HUES64 (cell line): ENCODE data around the gene IRF9.
A peak's percentile ranks its signal among the peaks of the same experiment; 100 is the strongest.

ENCODE experiments used
- H3K27ac ChIP-seq: 2 replicates; pipeline ENCODE4 v1.7.0; 2013; ENCODE audit warnings: low read depth, low read length, inconsistent platforms
- H3K27me3 ChIP-seq: 2 replicates; pipeline ENCODE4 v1.6.1; 2013; ENCODE audit warnings: mild to moderate bottlenecking, low read length; ENCODE audit not compliant: insufficient read depth
- H3K36me3 ChIP-seq: 2 replicates; pipeline ENCODE4 v1.6.1; 2013; ENCODE audit warnings: mild to moderate bottlenecking, low read length; ENCODE audit not compliant: insufficient read depth
- H3K4me1 ChIP-seq: 2 replicates; pipeline ENCODE4 v1.6.1; 2013; ENCODE audit warnings: mild to moderate bottlenecking, low read length, moderate library complexity; ENCODE audit not compliant: insufficient read depth
- H3K4me3 ChIP-seq: 2 replicates; pipeline ENCODE4 v1.5.1; 2013; ENCODE audit warnings: mild to moderate bottlenecking, low read length, moderate library complexity
- H3K9ac ChIP-seq: 2 replicates; pipeline ENCODE4 v1.6.1; 2013; ENCODE audit warnings: mild to moderate bottlenecking, low read depth, low read length
- H3K9me3 ChIP-seq: 2 replicates; pipeline ENCODE4 v1.6.1; 2013; ENCODE audit warnings: low read depth, low read length; ENCODE audit not compliant: insufficient read depth
- WGBS: fragments of 150-250, 120-280 bp; methylation state at CpG from one replicate; pipeline ENCODE4 v1.1.7; 2013; ENCODE audit warnings: missing lambda C conversion rate; 5-methylcytosine and 5-hydroxymethylcytosine counted together

Gene IRF9

GRCh38 chr14:24132976-24133375 is 28.1 kb upstream of the IRF9 start:
- H3K9me3 ChIP-seq, result no peaks in the 10 kb centered on the region
- 0 out of 2 replicates have a peak, but pooled peaks cover 4% of the 10 kb centered on the region for H3K27me3 ChIP-seq
- H3K4me3 ChIP-seq, result no peak overlapping the region
- H3K4me1 ChIP-seq, result no peaks in the 10 kb centered on the region
- peaks cover 9% of the 10 kb centered on the region for H3K36me3 ChIP-seq
- 85% methylated on average over 2 of the region's 2 CpGs for WGBS
- H3K27ac ChIP-seq, result no peak overlapping the region
- H3K9ac ChIP-seq, result no peak overlapping the region

- Histone ChIP-seq H3K4me1 (no peaks in the 10 kb centered on the region), H3K4me3 (no peak overlapping the region), H3K36me3 (peaks cover 16% of the 10 kb centered on the region), H3K27ac (no peak overlapping the region), H3K27me3 (0 out of 2 replicates have a peak, but pooled peaks cover 4% of the 10 kb centered on the region), H3K9me3 (no peaks in the 10 kb centered on the region), H3K9ac (no peak overlapping the region)
- no CpG with 5 or more reads among the region's 1 CpG for WGBS
Observed at GRCh38 chr14:24133735-24134134, 27.3 kb upstream of the IRF9 start.

GRCh38 chr14:24135584-24135833 is 25.6 kb upstream of the IRF9 start:
- no peaks in the 10 kb centered on the region for H3K9me3 ChIP-seq
- H3K36me3 ChIP-seq, result peaks cover 28% of the 10 kb centered on the region
- H3K27me3 ChIP-seq, result 0 out of 2 replicates have a peak, but pooled peaks cover 4% of the 10 kb centered on the region
- H3K4me3 ChIP-seq, result peak overlapping the region; percentile 90
- 10% methylated on average over 9 of the region's 9 CpGs for WGBS
- H3K27ac ChIP-seq, result no peak overlapping the region
- H3K4me1 ChIP-seq, result no peaks in the 10 kb centered on the region
- peak overlapping the region; percentile 61 for H3K9ac ChIP-seq

- Histone ChIP-seq H3K9me3 (no peaks in the 10 kb centered on the region), H3K4me3 (peak within 1 kb of the TSS; percentile 90), H3K27me3 (0 out of 2 replicates have a peak, but pooled peaks cover 4% of the 10 kb centered on the region), H3K36me3 (peaks cover 28% of the 10 kb centered on the region), H3K27ac (no peak within 1 kb of the TSS), H3K9ac (peak within 1 kb of the TSS; percentile 73), H3K4me1 (no peaks in the 10 kb centered on the region)
- WGBS, result 1% methylated on average over 75 of the region's 75 CpGs
Observed at GRCh38 chr14:24135834-24136683, 25.0 kb upstream of the IRF9 start, which contains the start of gene PSME1. Gene PSME1, plus strand, starts transcription at chr14:24136194. Its CDS starts 69 bp downstream, at chr14:24136263.

GRCh38 chr14:24136684-24137528 is 24.2 kb upstream of the IRF9 start:
- Histone ChIP-seq H3K36me3 (peaks cover 28% of the 10 kb centered on the region), H3K4me3 (peak overlapping the region; percentile 90), H3K4me1 (no peaks in the 10 kb centered on the region), H3K9ac (peak overlapping the region; percentile 73; the same call in 1 of the 2 replicates), H3K9me3 (no peaks in the 10 kb centered on the region), H3K27ac (no peak overlapping the region), H3K27me3 (0 out of 2 replicates have a peak, but pooled peaks cover 4% of the 10 kb centered on the region)
- 35% methylated on average over 13 of the region's 13 CpGs for WGBS

GRCh38 chr14:24137529-24138395 is 23.3 kb upstream of the IRF9 start:
- H3K36me3 ChIP-seq, result peaks cover 28% of the 10 kb centered on the region
- peak overlapping the region; percentile 90; the same call in 1 of the 2 replicates for H3K4me3 ChIP-seq
- H3K27me3 ChIP-seq, result 0 out of 2 replicates have a peak, but pooled peaks cover 4% of the 10 kb centered on the region
- no peak overlapping the region for H3K9ac ChIP-seq
- H3K27ac ChIP-seq, result no peak overlapping the region
- no peaks in the 10 kb centered on the region for H3K4me1 ChIP-seq
- H3K9me3 ChIP-seq, result no peaks in the 10 kb centered on the region
- WGBS, result 93% methylated on average over 8 of the region's 8 CpGs

GRCh38 chr14:24138396-24139271 is 22.4 kb upstream of the IRF9 start:
- Histone ChIP-seq H3K9ac (no peak overlapping the region), H3K4me1 (no peaks in the 10 kb centered on the region), H3K27ac (no peak overlapping the region), H3K27me3 (0 out of 2 replicates have a peak, but pooled peaks cover 4% of the 10 kb centered on the region), H3K36me3 (peaks cover 31% of the 10 kb centered on the region), H3K4me3 (no peak overlapping the region), H3K9me3 (no peaks in the 10 kb centered on the region)
- 97% methylated on average over 13 of the region's 13 CpGs for WGBS

GRCh38 chr14:24139272-24139934 is 21.7 kb upstream of the IRF9 start:
- Histone ChIP-seq H3K27ac (no peak overlapping the region), H3K4me1 (no peaks in the 10 kb centered on the region), H3K27me3 (0 out of 2 replicates have a peak, but pooled peaks cover 4% of the 10 kb centered on the region), H3K9me3 (no peaks in the 10 kb centered on the region), H3K4me3 (peak overlapping the region; percentile 74), H3K36me3 (peaks cover 39% of the 10 kb centered on the region), H3K9ac (no peak overlapping the region)
- WGBS, result 88% methylated on average over 9 of the region's 9 CpGs

GRCh38 chr14:24141097-24141880 is 19.8 kb upstream of the IRF9 start, which contains the start of gene EMC9:
Gene EMC9, minus strand, starts transcription at chr14:24141591. Its CDS starts 287 bp downstream, at chr14:24141304.
- Histone ChIP-seq H3K27me3 (0 out of 2 replicates have a peak, but pooled peaks cover 4% of the 10 kb centered on the region), H3K36me3 (peaks cover 46% of the 10 kb centered on the region), H3K27ac (peak within 1 kb of the TSS; percentile 77), H3K9me3 (no peaks in the 10 kb centered on the region), H3K9ac (peak within 1 kb of the TSS; percentile 79), H3K4me3 (peak within 1 kb of the TSS; percentile 74), H3K4me1 (peaks cover 6% of the 10 kb centered on the region; the same call in 1 of the 2 replicates)
- WGBS, result under 1% methylated on average over 65 of the region's 65 CpGs
